HT1080 (cell line): ENCODE data around the gene RAB9A. TPM values are rescaled to one million over a fixed set of nuclear protein-coding genes. Genes with fewer than 3 reads are reported as not detected.
"Not testable (repeated sequence)": the region's sequence is repeated elsewhere in the genome, so short reads cannot be mapped to it uniquely, and the experiment has no call there.

Experiments
- DNase-seq: peaks from one replicate; pipeline ENCODE4 v3.0.0-alpha.2; 2015; ENCODE audit warnings: low read depth
- total RNA-seq: library from RNA; depleted of rRNA; stranded (reverse); fragments of >200 nt; shearing (Covaris generic); gene quantifications from 2 replicates; pipeline ENCODE4 v1.2.3, GENCODE V29; 2014

Gene RAB9A
- total RNA-seq, 1 experiment from 2014 or later: 15.9 TPM

GRCh38 chrX:13669246-13669737 lies 19.6 kb upstream of the RAB9A start:
- DNase-seq: peak; percentile 91

GRCh38 chrX:13669755-13670154 lies 19.2 kb upstream of the RAB9A start:
- DNase-seq: not testable (repeated sequence)

GRCh38 chrX:13670197-13670596 lies 18.7 kb upstream of the RAB9A start:
- no peak for DNase-seq

GRCh38 chrX:13673016-13673415 lies 15.9 kb upstream of the RAB9A start:
- no peak for DNase-seq

GRCh38 chrX:13676885-13677284 lies 12.0 kb upstream of the RAB9A start:
- no peak for DNase-seq

- not testable (repeated sequence) for DNase-seq
These were observed 9.2 kb upstream of the RAB9A start for GRCh38 chrX:13679700-13680099.

GRCh38 chrX:13681595-13681994 lies 7.3 kb upstream of the RAB9A start:
- no peak for DNase-seq

- DNase-seq: no peak
These were observed 4.6 kb upstream of the RAB9A start for GRCh38 chrX:13684361-13684760.

- DNase-seq: peak; percentile 48
These were observed 3.7 kb upstream of the RAB9A start for GRCh38 chrX:13685126-13685763.

- DNase-seq: no peak
These were observed 1.7 kb upstream of the RAB9A start for GRCh38 chrX:13687203-13687602.

- DNase-seq: no peak
These were observed 457 bp upstream of the RAB9A start for GRCh38 chrX:13688384-13688957.

- DNase-seq: peak; percentile 22
These were observed 848 bp downstream of the RAB9A start for GRCh38 chrX:13689741-13690211.

- DNase-seq: no peak
These were observed 1.9 kb downstream of the RAB9A start for GRCh38 chrX:13690836-13691235.

GRCh38 chrX:13691841-13692371 lies 3.0 kb downstream of the RAB9A start:
- peak; percentile 7 for DNase-seq

GRCh38 chrX:13692771-13693231 lies 3.9 kb downstream of the RAB9A start:
- no peak for DNase-seq

GRCh38 chrX:13693341-13693961 lies 4.5 kb downstream of the RAB9A start:
- no peak for DNase-seq

- no peak for DNase-seq
These were observed 5.4 kb downstream of the RAB9A start for GRCh38 chrX:13694359-13694758.

- DNase-seq: no peak
These were observed 6.1 kb downstream of the RAB9A start for GRCh38 chrX:13694983-13695382.

- DNase-seq: no peak
These were observed 6.7 kb downstream of the RAB9A start for GRCh38 chrX:13695601-13696115.

GRCh38 chrX:13697455-13697854 lies 8.5 kb downstream of the RAB9A start:
- no peak for DNase-seq

GRCh38 chrX:13697976-13698375 lies 9.0 kb downstream of the RAB9A start:
- DNase-seq: no peak

- DNase-seq: no peak
These were observed 9.5 kb downstream of the RAB9A start for GRCh38 chrX:13698432-13698831.
